GM19372 (cell line): ENCODE measurements around the gene JTB.
"Not testable (repeated sequence)": the region's sequence is repeated elsewhere in the genome, so short reads cannot be mapped to it uniquely, and the experiment has no call there.

Experiments
- ATAC-seq: cut with Tn5 transposase; IDR thresholded peaks from one replicate; pipeline ENCODE4 v1.9.1; 2021; ENCODE audit warnings: mild to moderate bottlenecking, low read depth, moderate library complexity; ENCODE audit not compliant: unreplicated experiment

Gene JTB

GRCh38 chr1:153977250-153978240 is at the start of gene JTB:
JTB (minus strand) TSS chr1:153977674; CDS start chr1:153977252, 422 bp downstream.
- ATAC-seq, result peak; percentile 80

DNA sequence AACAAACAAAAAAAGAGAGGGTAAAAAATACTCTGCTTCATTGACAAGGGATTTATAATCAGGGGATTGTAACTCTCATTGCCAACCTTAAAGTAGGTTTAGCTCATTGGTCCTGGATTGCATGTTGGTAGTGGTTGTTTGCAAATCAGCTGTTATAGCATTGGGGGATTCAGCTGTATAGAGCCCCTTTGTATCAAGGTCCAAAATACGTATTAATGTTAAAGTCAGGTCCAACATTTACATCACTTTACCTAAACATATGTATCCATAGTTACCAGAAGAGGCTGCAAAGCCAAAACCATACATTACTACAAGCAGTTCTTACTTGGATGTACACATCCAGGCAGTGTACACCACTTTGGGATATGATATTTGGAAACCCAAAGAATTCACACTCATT is 42.5 kb upstream of the JTB start:
- no peak for ATAC-seq

DNA sequence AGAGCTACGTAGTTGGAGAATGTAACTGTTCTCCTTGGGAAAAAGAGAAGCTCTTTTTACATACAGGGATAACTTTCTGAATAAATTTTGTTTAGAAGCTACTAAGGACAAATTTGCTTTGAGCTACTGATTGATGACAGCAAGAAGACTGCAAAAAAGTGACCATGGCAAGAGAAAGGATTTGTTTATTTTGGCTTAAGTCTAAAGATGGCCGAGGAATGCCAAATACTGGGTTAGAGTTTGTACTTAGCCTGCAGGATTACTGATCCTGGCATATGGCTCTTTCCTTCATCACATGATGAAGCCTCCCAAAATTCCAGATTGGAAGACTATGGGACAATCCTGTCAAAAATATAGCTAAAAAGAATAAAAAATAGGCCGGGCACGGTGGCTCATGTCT is 41.8 kb upstream of the JTB start:
- no peak for ATAC-seq

DNA sequence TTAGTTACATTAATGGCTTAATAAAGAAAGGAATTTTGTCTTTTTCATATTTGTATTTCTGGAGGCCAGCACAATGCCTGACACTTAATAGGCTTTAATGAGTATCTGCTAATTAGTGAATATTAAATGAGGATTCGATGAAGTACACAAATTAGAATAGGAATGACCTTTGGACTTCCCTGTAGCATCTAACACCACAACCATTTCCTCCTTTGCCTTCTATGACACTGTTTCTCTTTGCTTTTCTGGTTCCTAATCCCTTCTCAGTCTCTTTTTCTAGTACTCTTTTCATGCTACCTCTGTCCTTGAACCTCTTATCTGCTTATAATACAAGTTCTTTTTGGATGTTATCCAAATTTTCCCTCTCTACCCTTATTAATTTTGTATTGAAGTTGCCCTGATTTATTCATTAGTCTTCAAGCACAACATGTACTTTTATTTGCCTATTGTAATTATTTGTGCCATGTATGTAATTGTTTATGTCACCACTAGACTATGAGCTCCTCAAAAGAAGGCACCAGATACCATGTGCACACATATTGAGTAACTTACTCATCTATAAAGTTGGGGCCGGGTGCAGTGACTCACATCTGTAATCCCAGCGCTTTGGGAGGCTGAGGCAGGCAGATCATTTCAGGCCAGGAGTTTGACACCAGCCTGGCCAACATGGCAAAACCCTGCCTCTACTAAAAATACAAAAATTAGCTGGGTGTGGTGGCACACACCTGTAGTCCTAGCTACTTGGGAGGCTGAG is 36.9 kb upstream of the JTB start:
- ATAC-seq, result no peak

DNA sequence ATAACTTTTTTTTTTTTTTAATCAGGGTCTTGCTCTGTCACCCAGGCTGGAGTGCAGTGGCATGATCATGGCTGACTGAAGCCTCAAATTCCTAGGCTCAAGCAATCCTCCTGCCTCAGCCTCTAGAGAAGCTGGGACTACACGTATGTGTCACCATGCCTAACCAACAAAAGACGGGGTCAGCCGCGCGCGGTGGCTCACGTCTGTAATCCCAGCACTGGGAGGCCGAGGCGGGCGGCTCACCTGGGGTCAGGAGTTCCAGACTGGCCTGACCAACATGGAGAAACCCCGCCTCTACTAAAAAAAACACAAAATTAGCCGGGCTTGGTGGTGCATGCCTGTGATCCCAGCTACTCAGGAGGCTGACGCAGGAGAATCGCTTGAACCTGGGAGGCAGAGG is 35.1 kb upstream of the JTB start:
- ATAC-seq, result not testable (repeated sequence)

GRCh38 chr1:154012129-154012528 is 34.7 kb upstream of the JTB start:
- ATAC-seq, result no peak

DNA sequence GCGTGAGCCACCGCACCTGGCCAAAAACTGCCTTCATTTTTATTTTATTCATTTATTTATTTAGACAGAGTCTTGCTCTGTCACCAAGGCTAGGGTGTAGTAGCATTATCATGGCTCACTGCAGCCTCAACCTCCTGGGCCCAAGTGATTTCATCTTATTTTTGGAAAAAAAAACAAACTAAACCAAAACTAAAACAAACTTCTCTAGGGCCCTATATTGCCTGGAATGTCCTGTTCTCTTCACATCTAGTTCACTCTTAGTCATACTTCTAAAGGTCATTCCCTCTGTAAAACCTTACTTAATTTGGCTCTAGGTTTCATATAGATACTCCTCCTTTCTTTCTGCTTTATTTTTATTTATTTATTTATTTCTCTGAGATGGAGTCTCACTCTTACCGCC is 28.7 kb upstream of the JTB start:
- no peak for ATAC-seq

DNA sequence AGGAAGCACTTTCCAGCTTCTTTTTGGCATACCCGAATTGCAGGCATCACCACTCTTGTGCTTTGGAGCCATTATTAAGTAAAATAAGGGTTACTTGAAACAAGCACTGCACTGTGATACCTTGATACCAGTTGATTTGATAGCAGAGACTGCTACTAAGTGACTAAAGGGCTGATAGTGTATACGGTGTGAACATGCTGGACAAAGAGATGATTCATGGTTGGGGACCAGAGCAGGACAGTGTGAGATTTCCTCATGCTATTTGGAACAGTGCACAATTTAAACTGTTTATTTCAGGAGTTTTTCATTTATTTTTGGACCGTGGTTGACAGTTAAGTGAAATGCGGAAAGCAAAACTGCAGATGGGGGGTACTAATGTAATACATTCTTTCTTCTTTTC is 22.9 kb upstream of the JTB start:
- no peak for ATAC-seq

DNA sequence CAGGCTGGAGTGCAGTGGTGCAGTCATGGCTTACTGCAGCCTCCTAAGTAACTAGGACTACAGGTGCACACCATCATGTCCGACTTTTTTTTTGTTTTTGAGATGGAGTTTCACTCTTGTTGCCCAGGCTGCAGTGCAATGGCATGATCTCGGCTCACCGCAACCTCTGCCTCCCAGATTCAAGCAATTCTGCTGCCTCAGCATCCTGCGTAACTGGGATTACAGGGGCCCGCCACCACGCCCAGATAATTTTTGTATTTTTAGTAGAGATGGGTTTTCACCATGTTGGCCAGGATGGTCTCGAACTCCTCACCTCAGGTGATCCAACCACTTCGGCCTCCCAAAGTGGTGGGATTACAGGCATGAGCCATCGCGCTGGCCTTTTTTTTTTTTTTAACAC is 19.4 kb upstream of the JTB start:
- not testable (repeated sequence) for ATAC-seq

GRCh38 chr1:153995640-153996039 is 18.2 kb upstream of the JTB start:
- no peak for ATAC-seq

- ATAC-seq, result no peak
These were observed 17.7 kb upstream of the JTB start for GRCh38 chr1:153995202-153995601.

GRCh38 chr1:153991806-153992205 is 14.3 kb upstream of the JTB start:
- no peak for ATAC-seq

DNA sequence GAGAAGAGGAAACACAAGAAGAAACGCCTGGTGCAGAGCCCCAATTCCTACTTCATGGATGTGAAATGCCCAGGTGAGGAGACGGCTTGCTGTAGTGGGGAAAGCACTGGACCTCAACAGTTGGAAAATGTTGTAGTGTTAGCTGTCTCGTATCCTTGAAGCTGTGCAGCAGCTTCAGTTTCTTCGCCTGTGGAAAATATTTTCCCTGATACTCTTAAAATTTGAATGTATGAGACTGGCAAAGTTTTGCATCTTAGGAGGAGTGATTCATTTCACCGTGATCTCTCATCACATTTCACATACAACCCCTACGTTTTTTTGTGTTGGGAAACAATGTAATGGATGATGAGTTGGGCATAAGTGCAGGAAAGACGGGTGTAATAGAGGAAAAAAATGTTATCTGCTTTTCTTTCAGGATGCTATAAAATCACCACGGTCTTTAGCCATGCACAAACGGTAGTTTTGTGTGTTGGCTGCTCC is 13.7 kb upstream of the JTB start:
- ATAC-seq, result no peak

DNA sequence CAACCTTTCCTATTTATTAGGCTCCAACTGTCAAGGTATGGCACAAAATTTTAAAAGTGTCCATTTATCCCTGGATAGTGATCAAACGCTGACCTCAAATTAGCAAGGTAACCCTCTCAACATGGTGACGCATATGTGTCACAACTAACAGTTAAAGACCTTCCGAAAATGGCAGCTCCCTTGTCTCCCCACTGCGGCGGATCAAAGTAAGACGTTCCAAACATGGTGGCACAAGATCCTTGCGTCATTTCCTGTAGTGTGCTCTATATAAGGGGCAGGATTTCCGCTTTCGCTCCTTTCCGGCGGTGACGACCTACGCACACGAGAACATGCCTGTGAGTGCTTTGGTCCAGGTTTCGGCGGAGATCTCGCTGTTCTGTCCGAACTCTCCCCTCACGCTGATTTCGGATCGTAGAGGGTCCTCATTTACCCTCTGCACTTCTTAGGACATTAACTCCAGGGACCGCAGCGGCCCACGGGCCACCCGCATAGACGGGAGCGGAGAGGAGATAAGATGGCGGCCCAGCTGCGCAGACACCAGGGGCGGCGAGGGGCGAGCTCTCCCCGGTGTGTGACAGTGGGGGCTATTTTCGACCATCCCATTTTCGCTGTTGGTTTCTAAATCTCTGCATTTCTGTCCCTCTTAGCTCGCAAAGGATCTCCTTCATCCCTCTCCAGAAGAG is 13.1 kb upstream of the JTB start, which contains the start of gene RPS27:
Gene RPS27, plus strand, starts transcription at position 295 of the 683 bp plus-strand sequence. Its CDS starts 35 bp downstream, at position 330.
- ATAC-seq, result peak; percentile 67

DNA sequence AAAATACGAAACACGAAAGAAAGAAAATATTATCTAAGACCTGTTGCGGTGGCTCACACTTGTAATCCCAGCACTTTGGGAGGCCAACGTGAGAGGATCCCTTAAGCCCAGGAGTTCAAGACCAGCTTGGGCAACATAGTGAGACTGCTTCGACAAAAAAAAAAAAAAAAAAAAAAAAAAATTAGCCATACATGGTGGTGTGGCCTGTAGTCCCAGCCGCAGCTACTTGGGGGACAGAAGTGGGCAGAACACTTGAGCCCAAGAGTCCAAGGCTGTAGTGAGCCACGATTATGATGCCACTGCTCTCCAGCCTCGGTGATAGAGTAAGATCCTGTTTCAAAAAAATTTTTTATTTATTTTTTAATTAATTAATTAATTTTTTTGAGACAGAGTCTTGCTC is 10.1 kb upstream of the JTB start:
- ATAC-seq, result no peak

DNA sequence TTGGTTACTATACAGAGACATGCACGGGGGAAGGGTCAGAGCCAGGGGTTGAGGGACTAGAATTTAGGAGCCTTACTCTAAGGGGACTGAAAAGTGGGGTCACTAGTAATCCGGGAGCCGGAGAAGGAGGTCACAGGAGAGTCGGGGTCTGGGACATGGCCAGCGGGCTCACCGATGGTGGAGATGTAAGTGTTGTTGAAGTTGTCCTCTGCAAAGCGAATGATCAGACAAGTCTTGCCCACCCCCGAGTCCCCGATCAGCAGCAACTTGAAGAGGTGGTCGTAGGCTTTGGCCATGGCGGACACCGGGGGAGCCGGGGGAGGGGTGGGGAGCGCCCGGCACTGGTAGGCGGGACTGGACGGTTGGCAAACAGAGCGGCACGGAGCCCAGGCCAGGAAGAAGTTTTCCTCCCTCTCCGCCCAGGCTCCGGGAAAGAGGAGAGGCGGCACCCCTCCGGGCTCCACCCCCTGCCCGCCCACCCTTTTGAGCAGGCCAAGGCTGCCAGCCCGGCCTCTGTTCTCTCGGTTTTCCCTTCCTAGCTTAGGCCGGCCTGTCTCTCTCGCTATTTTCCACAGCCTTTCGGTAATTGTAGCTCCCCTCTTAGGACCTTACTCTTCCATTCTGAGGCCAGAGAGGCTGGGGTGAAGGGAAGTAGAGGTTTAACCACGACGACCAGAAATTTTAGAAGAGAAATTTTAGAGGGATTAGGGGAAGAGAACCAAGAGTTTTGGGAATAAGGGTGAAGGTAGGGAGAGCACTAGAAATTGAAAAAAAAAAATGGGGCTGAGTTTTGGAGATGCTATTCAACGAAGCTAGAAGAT is 8.7 kb upstream of the JTB start, which contains the start of gene RAB13:
Gene RAB13, minus strand, starts transcription at position 399 of the 821 bp plus-strand sequence. Its CDS starts 103 bp downstream, at position 296.
- no peak for ATAC-seq

DNA sequence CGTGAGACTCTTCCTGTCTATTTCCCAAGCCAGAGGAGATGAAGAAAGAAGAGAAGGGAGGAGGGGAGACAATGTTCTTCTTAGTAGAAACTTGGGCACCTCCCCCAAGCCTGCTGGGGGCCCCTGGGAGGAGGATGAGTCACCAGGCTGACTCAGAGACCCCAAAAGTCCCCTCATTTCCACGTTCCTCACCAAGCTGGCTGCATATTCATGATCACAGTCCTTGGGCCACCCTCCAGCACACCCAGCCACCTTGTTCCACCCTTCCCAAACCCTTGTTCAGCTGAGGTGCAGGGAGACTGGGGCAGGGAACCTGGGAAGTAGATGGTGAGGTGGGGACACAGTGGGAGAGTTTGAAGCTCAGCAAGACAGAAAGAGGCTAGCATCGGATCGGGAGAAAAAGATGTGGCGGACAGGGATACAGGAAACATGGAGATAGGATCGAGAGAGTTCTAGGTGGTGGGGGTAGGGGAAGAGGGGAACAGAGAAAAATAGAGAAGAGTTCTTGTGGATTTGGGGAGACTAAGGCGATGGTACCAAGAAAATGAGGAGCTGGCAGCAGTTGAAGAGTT is 8.0 kb upstream of the JTB start:
- ATAC-seq, result no peak

- ATAC-seq, result no peak
These were observed 6.8 kb upstream of the JTB start for GRCh38 chr1:153984123-153984894.

GRCh38 chr1:153981735-153982134 is 4.3 kb upstream of the JTB start:
- not testable (repeated sequence) for ATAC-seq
